ENCODE measurements around the gene GSTA2. TPM values are rescaled to one million over a fixed set of nuclear protein-coding genes. Genes with fewer than 3 reads are reported as not detected.

The GSTA2 gene
- polyA plus RNA-seq, 1 donor from 2014 or later = not detected

Other genes starting within 250 kb of the GSTA2 start
- gene TRAM2, start 186.4 kb downstream of the GSTA2 start, polyA plus RNA-seq (ENCODE audit: insufficient read depth, low read depth, low replicate concordance) = 3.7 TPM
- gene TMEM14A, start 92.4 kb downstream of the GSTA2 start, polyA plus RNA-seq (ENCODE audit: insufficient read depth, low read depth, low replicate concordance) = 43.5 TPM
- gene GSTA1, start 40.3 kb upstream of the GSTA2 start, polyA plus RNA-seq (ENCODE audit: insufficient read depth, low read depth, low replicate concordance) = not detected
- not detected for gene GSTA5, start 77.3 kb upstream of the GSTA2 start, polyA plus RNA-seq (ENCODE audit: insufficient read depth, low read depth, low replicate concordance)
- gene GSTA3, start 146.2 kb upstream of the GSTA2 start, polyA plus RNA-seq (ENCODE audit: insufficient read depth, low read depth, low replicate concordance) = not detected
- 73.9 TPM for gene GSTA4, start 231.8 kb upstream of the GSTA2 start, polyA plus RNA-seq (ENCODE audit: insufficient read depth, low read depth, low replicate concordance)